NCI-H146 treated with DMSO at 0.1 percent for 48 hours (cell line): ENCODE data around the gene TGM3.

ENCODE experiments used
- DNase-seq: peaks from one replicate; lab custom pipeline; 2025; ENCODE audit not compliant: unreplicated experiment; lab: John Stamatoyannopoulos, UW

The TGM3 gene

DNA sequence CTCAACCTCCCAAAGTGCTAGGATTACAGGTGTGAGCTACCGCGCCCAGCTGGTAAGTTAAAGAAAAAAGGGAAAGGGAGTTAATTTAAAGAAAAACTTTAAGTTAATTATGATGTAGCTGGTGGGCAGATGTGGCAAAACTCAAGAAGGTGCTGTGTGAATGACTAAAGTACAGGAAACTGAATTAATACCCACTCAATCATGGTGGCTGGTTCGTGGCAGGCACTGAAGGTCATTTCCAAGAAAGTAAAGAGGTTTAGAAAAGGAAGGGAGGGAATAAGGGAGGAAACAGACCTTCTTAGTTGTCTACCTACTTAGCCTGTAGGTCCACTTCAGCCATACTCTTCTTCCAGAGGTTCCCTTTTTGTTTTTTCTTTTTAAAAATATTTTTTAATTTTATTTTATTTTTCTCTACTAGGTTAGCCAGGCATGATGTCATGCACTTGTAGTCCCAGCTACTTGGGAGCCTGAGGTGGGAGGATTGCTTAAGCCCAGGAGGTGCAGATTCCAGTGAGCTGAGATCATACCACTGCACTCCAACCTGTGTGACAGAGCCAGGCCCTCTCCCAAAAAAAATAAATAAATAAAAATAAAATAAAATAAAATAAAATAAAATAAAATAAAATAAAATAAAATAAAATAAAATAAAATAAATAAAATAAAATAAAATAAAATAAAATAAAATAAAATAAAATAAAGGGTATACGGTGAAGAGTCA lies 11.9 kb upstream of the TGM3 start:
- DNase-seq, result no peak

DNA sequence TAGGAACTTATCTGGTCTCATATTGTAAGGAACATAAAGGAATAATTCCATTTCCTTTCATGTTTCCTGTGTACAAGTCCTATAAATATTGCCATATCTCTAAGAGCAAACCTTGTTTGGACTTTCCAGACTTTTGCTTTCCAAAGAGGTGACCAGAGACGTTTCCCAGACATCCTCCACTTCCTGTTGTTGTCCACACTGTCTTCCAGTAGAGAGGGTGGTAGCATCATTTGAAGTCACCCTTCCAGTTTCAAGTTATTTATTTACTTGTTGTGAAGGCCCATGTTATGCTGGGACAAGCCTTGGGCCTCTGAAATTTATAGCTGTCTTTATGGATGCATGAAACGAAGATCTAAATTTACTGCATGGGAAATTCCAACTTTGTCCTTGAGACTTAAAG lies 10.6 kb upstream of the TGM3 start:
- DNase-seq, result no peak

DNA sequence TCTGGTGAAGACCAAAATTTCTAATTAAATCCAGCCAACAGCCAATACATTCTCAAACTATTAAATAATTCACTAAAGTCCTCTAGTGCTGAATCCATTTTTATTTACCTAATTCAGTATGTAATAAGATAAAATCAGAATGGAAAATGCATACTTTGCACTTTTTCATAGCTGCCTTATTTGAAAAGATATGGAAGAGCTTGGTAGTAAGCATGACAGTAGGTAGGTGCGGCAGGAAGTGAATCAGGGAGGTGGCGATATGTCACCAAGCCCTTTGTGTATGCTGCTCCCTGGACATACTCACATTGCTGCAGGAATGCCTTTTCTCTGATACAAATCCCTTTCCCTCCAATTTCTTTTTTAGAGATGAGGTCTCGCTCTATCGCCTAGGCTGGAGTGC lies 10.2 kb upstream of the TGM3 start:
- DNase-seq, result no peak

DNA sequence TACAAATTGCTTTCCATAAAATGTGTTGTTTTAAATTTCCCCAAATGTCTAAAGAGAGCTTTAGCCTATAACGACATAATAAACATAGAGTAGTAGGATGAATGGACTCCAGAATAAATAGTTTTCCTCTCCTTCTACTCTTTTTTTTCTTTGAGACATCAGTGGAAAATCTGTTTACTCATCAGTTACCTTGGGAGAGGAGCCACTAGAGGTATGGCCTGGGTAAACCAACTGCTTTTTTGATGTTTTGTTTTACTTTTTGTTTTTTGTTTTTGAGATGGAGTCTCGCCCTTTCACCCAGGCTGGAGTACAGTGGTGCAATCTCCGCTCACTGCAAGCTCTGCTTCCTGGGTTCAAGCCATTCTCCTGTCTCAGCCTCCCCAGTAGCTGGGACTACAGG lies 8.3 kb upstream of the TGM3 start:
- no peak for DNase-seq

DNA sequence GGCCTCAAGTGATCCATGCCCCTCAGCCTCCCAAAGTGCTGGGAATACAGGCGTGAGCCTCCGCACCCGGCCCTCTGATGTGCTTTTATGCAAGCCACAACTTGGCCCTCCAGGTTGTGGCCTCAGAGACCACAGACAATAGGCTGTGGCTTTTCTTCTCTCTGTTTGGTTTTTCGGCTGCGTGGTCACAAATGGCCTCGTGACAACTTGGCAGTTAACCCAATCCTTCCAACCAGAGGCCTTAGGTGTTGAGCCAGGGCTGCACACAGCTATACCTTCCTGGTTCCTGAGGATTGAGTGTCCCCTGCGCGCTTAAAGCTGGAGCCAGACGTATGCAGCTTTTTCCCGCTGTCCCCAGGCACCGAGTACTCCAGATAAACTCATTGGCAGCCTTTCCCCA lies 6.3 kb upstream of the TGM3 start:
- DNase-seq, result no peak

DNA sequence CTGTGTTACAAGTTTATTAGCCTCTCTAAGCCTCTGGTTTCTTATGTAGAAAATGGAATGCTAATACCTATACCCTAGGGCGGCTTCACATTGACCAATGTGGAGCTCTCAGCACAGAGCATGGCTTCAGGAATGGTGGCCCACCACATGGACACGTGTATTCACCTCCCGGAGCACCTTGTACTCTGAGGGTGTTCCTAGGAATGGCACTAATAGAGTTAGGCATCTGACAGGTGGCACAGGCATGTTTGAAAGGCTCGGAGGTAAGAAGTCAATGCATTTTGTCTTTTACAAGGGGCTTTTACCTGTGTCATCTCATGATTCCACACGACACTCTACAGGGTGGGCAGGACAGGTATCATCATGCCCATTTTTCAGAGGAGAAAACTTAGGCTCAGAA lies 5.3 kb upstream of the TGM3 start:
- DNase-seq, result no peak

DNA sequence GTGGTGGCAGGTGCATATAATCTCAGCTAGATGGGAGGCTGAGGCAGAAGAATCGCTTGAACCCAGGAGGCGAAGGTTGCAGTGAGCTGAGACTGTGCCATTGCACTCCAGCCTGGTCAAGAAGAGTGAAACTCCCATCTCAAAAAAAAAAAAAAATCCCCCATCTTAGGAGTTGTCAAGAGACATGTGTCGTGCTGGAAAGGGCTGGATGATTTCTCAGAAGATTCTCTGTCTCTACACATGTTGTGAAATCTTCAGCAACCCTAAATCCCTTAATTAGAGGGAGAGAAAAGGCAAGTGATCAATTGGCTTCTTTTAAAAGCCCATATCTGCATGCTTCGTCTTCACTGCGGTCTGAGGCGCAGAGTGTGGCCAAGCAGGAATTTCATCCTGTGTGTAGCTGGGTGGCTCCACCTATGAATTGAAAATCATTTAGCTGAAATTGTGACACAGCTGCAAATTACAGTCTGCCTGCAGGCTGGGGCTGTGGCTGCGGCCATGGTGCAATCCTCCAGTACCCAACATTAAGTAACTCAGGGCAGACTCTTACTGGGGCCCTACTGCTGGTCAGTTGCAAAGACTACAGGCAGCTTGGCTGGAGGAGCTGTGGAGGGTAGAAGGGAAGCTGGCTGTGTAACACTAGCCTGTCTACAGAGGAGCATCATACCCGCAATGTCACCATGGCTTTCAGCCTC lies 3.2 kb upstream of the TGM3 start:
- no peak for DNase-seq

DNA sequence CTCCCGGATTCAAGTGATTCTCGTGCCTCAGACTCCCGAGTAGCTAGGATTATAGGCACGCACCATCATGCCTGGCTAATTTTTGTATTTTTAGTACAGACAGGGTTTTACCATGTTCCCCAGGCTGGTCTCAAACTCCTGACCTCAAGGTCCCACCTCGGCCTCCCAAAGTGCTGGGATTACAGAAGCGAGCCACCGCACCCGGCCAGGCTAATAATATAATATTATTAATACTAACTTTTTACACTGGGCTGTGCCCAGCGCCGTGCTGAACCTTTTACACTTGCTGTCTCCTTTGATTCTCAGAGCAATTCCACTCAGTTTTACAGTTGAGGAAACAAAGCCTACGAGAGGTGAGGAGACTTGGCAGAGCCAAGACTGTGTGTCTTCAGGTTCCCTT lies 2.3 kb upstream of the TGM3 start:
- no peak for DNase-seq

DNA sequence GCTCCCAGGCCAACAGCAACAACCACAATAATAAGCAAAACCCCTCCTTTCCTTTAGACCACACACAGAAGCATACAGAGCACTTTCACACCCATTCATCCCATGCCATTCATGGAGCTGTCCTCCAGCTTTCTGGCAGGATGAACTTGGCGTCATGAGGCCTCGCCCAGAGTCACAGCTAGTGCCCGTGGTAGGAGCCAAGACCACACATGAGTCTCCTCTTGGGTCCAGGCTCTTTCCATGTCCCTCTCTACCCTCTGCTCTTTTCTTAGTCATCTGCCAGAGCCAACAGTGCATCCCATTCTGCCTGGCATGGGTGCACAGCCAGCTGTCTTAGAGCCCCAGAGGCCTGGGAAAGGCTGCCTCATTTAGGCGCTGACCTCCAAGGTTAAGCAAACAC lies 1.8 kb upstream of the TGM3 start:
- no peak for DNase-seq

DNA sequence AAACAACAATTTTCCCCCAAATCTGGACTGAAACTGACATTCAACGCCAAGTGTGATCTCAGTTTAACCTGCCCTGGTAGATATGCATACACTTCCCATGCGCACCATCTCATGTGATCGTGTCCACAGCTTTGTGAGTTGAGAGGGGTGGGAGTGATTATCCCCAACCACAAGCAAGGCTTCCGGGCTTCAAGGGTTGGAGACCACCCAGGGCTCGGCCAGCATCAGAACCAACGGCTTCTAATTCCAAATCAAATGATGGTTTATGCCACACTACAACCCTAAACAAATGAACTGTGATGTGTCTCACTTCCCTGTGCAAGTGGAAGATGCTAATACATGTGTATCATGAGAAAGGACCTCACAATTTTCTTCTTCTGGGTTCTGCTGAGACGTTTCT lies 515 bp upstream of the TGM3 start:
- no peak for DNase-seq

DNA sequence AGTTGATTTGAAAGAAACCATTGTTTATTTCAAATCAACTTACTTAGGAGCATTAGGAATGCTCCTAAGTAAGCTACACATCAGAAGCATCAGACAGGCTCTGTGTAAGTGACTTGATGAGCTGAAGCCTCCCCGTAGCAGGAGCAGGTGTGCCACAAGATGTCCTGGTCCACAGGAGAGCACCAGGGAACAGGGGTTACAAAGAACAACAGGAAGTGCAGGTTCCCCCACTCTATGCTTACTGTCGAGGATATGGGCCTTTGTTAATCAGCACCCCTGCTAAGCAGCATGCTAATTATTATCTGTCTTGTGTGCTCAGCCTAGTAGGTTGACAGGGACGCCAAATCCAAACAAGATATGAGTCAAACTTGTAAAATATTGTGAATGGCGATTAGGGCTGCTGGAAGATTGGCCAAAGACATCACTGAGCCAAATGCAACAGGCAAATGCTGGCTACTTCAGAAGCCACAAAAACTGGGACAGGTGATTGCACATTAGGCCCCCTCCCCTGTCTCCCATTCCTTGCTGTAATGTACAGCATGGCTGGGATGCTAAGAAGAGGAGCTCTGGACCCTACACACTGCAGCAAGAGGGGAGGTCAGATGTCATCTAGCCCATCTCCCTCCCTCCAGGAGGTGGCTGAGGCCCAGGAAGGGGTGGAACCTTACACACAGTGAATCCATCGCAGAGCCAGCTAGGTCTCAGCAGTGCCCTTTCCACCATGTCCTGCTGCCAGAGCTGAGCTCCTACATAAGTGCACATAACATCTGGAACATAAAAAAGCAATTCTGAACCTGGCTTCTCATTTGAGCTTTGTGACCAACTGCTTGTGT lies 939 bp downstream of the TGM3 start:
- peak; percentile 83 for DNase-seq

DNA sequence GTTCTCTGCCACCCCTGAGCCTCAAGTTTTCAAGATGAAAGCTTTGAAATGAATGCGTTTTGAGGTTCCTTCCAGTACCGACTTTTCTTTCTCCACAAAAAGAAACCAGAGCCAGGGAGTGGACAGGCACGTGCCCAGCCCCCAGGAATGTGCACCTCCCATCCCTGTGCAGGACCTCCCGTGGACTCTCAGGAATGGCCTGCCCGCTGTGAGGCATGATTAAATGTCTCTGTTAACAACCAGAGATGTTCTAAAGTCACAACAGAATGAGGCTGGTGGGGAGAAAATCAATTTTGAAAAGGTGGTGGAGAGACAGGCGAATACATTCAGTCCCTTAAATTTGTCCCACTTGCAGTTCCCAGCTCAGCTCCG lies 1.5 kb downstream of the TGM3 start:
- DNase-seq, result peak; percentile 69

DNA sequence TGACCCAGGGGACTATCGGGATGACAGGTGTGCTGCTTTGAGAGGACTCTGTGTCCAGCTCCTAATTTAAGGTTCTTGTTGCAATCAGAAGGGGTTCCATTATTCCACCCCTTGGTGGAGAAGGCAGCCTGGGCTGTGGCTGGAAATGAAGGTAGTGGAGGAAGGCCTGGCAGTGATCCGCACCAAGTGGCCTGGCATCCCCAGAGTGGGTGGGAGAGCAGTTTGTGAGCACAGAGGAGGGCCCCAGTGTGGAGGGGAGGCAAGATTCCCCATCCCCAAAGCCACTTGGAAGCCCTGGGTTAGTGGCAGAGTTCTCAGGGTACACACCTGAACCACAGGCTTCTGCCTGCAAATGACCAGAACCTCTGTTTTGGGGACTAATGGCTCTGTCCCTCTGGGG lies 2.3 kb downstream of the TGM3 start:
- no peak for DNase-seq

DNA sequence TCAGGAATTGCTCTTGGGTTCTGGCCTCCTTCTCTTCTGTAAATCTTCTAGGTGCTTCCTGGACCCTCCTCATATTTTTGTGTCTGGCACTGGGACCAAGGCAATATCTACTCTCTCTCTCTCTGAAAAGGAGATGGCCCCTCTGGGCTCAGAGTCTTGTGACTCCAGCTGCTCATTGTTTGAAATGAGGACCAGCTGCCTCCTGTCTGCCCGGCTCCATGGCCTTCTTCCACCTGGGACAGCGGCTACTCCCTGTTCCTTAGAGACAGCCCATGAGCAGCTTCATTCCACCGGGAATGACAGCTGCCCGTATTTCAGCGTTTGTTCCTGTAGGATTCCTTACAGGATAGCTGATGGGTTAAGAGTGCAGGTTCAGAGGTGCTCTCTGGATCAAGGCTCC lies 2.9 kb downstream of the TGM3 start:
- no peak for DNase-seq

DNA sequence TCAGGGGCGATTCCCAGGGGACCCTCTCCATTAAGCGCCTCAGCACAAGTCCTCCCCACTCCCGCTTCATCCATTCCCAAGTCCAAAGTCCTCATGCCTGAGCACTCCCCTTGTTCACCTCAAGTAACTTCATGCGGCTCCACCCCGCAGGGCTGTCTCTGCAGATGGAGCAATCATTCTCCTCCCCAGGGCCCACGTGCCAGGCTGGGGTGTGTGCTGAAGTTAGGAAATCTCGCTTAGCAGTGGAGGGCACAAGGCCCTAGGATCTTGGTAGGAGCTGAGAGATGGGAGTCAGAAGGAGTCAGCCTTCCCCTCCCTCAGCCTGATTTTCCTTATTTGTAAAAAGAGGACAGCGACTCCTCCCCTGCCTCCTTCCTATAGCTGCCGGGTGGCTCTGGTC lies 3.5 kb downstream of the TGM3 start:
- DNase-seq, result no peak

DNA sequence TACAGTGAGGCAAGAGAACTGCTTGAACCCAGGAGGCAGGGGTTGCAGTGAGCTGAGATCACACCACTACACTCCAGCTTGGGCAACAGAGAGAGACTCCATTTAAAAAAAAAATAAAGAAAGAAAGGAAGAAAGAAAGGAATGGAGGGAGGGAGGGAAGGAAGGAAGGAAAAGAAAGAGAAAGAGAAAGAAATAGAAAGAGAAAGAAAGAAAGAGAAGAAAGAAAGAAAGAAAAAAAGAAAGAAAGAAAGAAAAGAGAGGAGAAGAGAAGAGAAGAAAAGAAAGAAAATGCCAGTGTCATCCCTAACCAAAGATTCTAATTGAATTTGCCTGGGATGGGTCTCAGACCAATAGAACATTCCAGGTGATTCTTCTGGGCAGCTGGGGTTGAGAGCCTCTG lies 4.2 kb downstream of the TGM3 start:
- no peak for DNase-seq

DNA sequence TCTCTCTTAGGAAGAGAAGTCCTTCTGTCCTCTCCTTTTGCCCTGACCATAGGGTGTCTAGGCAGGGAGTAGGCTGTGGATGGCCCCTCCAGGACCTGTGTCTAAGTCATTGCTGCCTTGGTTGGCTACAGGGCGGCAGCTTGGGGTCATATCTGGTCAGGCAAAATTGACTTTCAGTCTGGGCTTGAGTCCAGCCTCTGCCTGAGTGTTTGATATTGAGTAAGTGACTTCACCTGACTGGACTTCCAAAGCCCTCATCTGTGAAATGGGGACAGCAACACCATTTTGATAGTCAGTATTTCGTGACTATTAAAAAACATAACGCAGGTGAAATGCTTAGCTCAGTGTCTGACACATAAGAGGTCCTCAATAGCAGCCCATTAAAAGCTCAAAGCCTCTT lies 4.6 kb downstream of the TGM3 start:
- no peak for DNase-seq

DNA sequence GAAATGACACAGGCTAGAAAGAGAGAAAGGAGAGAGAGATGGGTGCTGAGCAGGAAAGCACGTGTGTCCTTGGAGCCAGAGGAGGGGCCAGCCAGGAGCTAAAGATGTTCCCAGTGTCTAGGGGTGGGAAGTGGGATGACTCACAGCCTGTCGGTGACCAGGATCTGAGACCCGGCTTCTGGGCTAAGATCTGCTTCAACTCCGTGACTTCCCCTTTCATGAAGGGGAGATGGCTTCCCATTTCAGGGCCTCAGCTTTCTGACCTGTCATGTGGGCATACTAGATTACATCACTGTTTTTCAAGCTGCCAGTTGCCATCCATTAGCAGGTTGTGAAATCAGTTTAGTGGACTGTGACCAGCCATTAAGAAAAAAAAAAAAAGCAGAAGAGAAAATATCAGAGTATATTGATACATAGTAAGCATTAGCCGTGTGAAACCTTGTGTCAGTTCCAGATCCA lies 5.4 kb downstream of the TGM3 start:
- no peak for DNase-seq

DNA sequence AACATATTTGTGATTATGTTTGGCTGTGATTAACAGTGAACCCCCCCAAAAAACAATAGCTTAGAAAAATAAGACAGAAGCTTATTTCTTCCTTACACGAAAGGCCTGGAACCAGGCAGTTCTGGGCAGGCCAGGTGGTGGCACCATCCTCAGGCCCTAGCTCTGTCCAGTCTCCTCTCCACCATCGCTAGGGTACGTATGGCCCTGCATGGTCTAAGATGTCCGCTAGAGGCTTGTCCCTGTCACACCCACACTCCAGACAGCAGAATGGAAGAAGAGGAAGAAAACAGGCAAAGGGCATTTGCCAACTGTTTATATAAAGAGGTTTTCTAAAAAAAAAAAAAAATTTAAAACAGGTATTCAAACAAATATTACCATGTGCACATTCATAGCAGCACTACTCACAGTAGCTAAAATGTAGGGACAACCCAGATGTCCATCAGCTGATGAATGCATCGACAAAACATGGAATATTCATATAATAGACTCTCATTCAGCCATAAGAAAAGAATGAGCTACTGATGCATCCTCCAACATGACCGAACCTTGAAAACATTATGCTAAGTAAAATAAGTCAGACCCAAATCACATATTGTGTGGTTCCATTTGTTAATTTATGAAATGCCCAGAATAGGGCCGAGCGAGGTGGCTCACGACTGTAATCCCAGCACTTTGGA lies 6.7 kb downstream of the TGM3 start:
- no peak for DNase-seq

DNA sequence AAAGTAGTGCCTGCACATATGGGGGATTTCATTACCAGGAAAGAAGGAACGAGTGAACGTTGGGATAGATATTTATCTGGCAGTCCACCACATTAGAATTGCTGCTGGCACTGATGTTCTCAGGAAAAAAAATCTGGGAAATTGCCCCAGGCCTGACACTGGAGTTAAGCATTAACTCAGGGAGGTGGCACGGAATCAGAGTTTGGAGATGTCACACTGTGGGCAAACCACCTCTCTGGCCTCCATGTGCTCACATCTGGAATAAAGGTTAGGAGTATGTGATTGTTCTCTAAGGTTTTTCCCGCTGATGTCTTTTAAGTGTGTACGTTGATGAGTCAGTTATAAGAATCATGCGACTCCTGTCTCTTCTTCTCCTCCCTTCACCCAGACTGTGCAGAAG lies 7.9 kb downstream of the TGM3 start:
- no peak for DNase-seq

DNA sequence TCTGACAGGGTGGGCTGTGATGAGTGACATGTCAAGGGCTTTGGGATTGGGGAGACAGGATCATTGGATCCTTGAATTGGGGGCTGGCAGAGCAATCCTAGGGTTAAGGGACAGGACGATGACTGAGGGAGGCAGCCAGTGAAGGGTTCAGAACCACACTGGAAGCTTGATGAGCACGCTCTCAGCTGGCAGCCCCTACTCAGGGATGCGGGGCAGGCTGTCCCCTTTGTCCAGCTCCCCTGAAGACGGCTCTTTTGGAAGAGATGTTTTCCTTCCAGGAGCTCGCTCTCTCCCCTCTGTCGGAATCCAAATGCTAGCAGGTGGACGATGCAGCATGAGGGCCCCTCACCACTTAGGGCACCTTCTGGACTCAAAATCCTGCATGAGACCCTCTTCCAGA lies 8.4 kb downstream of the TGM3 start:
- DNase-seq, result no peak

DNA sequence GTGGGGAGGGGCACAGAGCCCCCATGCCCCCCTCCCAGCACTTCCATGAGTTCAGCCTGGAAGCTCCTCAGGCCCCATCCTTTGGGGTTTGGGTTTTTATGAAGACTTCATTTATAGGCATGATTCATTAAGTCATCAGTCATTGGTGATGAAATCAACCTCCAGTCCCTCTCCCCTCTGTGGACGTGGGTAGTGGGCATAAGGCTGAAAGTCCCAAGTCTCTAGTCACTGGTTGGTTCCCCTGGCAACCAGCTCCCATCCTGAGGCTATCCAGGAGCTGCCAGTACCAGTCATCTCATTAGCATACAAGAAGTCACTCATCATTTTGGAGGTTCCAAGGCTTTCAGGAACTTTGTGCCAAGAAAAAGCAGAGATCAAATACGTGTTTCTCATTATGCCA lies 9.2 kb downstream of the TGM3 start:
- no peak for DNase-seq
